Stimulated activated CD8-positive, alpha-beta memory T cell treated with anti-CD3 and anti-CD28 coated beads, Interleukin-15, amount 100 ng/mL, for 1 hour (primary cell): ENCODE measurements around the gene CRTC1.
"Not testable (repeated sequence)": the region's sequence is repeated elsewhere in the genome, so short reads cannot be mapped to it uniquely, and the experiment has no call there.

ENCODE experiments used
- DNase-seq: peaks from one replicate; pipeline ENCODE4 v3.0.0-alpha.2; 2020; ENCODE audit warnings: low read depth

The CRTC1 gene

GRCh38 chr19:18804139-18804601, 120.7 kb downstream of the CRTC1 start:
- DNase-seq = no peak

GRCh38 chr19:18804643-18805042, 121.2 kb downstream of the CRTC1 start:
- no peak for DNase-seq

GRCh38 chr19:18807861-18808331, 124.4 kb downstream of the CRTC1 start:
- DNase-seq = no peak

- DNase-seq = no peak
Observed at GRCh38 chr19:18809149-18809868, 125.8 kb downstream of the CRTC1 start.

GRCh38 chr19:18811638-18812037, 128.2 kb downstream of the CRTC1 start:
- DNase-seq = not testable (repeated sequence)

- no peak for DNase-seq
Observed at GRCh38 chr19:18814063-18814462, 130.6 kb downstream of the CRTC1 start.

- no peak for DNase-seq
Observed at GRCh38 chr19:18815673-18816072, 132.2 kb downstream of the CRTC1 start.

- DNase-seq = not testable (repeated sequence)
Observed at GRCh38 chr19:18816645-18817044, 133.2 kb downstream of the CRTC1 start.

GRCh38 chr19:18817574-18817973, 134.1 kb downstream of the CRTC1 start:
- DNase-seq = no peak

- DNase-seq = no peak
Observed at GRCh38 chr19:18828786-18829185, 145.3 kb downstream of the CRTC1 start.

- DNase-seq = no peak
Observed at GRCh38 chr19:18830488-18830887, 147.0 kb downstream of the CRTC1 start.

GRCh38 chr19:18831524-18832305, 148.2 kb downstream of the CRTC1 start, which contains the start of gene UPF1:
TSS of gene UPF1 (plus strand) at chr19:18831959. CDS start at chr19:18832210, 251 bp downstream.
- DNase-seq = peak; percentile 91
